ENCODE measurements around the gene SHISAL1.
"Not testable (repeated sequence)": the region's sequence is repeated elsewhere in the genome, so short reads cannot be mapped to it uniquely, and the experiment has no call there.

SHISAL1 gene

DNA sequence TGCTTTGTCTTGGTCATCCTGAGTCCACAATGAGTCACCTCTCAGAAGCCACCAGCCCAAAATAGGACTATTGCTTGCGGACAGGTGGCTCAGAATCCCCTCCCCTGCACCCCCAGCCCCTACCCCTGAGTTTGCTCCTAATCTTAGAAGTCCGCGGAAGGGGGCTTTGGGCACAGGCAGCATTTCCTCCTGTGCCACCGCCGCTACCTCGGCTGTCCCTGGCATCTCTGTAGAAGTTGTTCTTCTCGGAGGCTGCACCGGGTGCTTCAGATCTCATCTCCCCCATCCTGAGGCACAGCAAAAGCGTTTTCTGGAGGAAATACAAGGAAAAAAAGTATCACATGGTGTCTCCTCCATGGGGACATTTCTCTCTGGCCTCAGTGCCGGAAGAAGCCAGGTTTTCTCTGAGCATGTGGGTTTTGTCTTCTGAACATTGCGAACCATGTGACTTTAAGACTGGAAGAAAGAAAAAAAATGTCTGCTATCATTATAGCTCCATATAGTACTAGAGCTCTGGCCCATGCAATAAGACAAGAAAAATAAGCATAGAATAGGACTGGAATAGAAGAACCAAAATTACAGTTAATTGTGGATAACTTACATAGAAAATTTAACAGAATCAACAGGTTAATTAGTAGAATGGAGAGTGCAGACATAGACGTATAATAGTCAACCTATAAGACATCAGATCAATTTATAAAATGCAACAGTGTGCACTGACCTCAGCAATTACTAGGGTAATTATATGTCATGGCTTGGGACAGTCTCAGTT is 63.2 kb downstream of the SHISAL1 start:
- Mint-ChIP-seq H3K27me3 (peaks cover 57% of the 10 kb centered on the region), H3K27ac (ENCODE audit: low read depth) (no peak overlapping the region), H3K36me3 (ENCODE audit: insufficient read depth) (no peaks in the 10 kb centered on the region), H3K9me3 (peaks cover 5% of the 10 kb centered on the region), H3K4me1 (no peaks in the 10 kb centered on the region), H3K4me3 (no peak overlapping the region)
- ATAC-seq (replicated peaks; ENCODE audit: extremely low read depth, poor library complexity, severe bottlenecking) (no peak), DNase-seq (ENCODE audit: low spot score in 2 of 2) (no peak)

DNA sequence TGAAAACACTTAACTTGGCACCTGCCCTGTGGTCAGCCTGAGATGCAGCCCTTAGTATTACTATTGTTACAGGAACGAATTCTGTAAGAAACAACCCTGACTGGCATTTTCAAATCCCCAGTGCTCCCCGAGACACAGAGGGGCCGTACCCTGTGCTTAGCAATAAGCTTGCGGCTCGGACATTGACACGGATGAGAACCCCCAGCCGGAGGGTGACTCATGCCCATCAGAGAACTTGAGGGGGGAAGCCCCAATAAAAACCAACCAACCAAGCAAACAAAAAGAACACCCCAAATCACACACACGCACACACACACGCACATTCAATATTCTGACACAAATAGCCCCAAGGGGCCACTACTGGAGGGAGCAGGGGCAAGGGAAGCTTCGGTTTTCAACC is 63.8 kb downstream of the SHISAL1 start:
- ATAC-seq (replicated peaks; ENCODE audit: extremely low read depth, poor library complexity, severe bottlenecking) (no peak), DNase-seq (ENCODE audit: low spot score in 2 of 2) (no peak)
- Mint-ChIP-seq H3K4me3 (no peak overlapping the region), H3K27ac (ENCODE audit: low read depth) (no peak overlapping the region), H3K27me3 (peaks cover 63% of the 10 kb centered on the region), H3K36me3 (ENCODE audit: insufficient read depth) (no peaks in the 10 kb centered on the region), H3K4me1 (no peaks in the 10 kb centered on the region), H3K9me3 (peaks cover 5% of the 10 kb centered on the region)

GRCh38 chr22:44247923-44248892 is 64.5 kb downstream of the SHISAL1 start:
- peaks cover 5% of the 10 kb centered on the region for H3K9me3 Mint-ChIP-seq
- DNase-seq (ENCODE audit: low spot score in 2 of 2) (no peak), ATAC-seq (replicated peaks; ENCODE audit: extremely low read depth, poor library complexity, severe bottlenecking) (no peak)
- no peak overlapping the region for H3K27ac Mint-ChIP-seq (ENCODE audit: low read depth)
- peaks cover 70% of the 10 kb centered on the region for H3K27me3 Mint-ChIP-seq
- no peaks in the 10 kb centered on the region for H3K4me1 Mint-ChIP-seq
- H3K4me3 Mint-ChIP-seq, result no peak overlapping the region
- H3K36me3 Mint-ChIP-seq (ENCODE audit: insufficient read depth), result no peaks in the 10 kb centered on the region

- H3K27ac Mint-ChIP-seq (ENCODE audit: low read depth), result no peak overlapping the region
- H3K9me3 Mint-ChIP-seq, result peaks cover 5% of the 10 kb centered on the region
- H3K4me3 Mint-ChIP-seq, result no peak overlapping the region
- DNase-seq (ENCODE audit: low spot score in 2 of 2), result no peak
- no peaks in the 10 kb centered on the region for H3K4me1 Mint-ChIP-seq
- H3K27me3 Mint-ChIP-seq, result peaks cover 75% of the 10 kb centered on the region
- H3K36me3 Mint-ChIP-seq (ENCODE audit: insufficient read depth), result no peaks in the 10 kb centered on the region
- ATAC-seq (replicated peaks; ENCODE audit: extremely low read depth, poor library complexity, severe bottlenecking), result no peak
Measured at GRCh38 chr22:44247346-44247745, 65.4 kb downstream of the SHISAL1 start.

DNA sequence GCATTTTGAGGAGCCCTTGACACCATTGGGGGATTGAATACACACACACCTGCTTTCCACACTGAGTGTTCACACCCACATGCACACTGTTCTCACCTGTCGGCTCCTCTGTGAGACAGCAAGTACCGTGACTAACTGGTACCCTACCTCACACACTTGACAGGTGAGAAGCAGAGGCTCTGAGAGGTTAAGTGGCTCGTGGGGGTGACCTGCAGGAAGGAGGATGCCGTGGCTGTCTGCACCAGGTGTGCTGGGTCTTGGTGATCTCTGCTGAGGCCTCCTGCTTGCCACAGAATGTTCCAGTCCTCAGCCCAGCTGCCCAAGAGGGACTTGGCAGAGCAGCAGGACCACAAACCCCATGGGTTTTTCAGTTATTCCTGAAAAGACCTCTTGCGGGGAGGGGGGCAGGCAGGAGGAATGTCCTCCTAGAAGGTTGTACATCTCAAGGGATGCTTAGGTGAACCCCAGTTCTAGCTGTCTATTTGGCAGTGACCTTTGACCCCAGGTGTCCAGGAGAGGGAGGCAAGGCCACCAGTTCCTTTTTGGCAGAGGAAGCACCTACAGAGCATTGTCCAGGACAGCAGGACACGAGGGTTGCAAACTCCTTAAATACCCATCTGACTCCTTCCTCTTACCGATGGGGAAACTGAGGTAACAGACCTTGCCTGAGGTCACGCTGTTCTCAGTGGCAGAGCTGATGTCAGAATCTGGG is 66.0 kb downstream of the SHISAL1 start:
- H3K4me3 Mint-ChIP-seq, result no peak overlapping the region
- DNase-seq (ENCODE audit: low spot score in 2 of 2), result no peak
- peaks cover 5% of the 10 kb centered on the region for H3K9me3 Mint-ChIP-seq
- no peak for ATAC-seq (replicated peaks; ENCODE audit: extremely low read depth, poor library complexity, severe bottlenecking)
- peaks cover 81% of the 10 kb centered on the region for H3K27me3 Mint-ChIP-seq
- H3K36me3 Mint-ChIP-seq (ENCODE audit: insufficient read depth), result no peaks in the 10 kb centered on the region
- no peaks in the 10 kb centered on the region for H3K4me1 Mint-ChIP-seq
- no peak overlapping the region for H3K27ac Mint-ChIP-seq (ENCODE audit: low read depth)

DNA sequence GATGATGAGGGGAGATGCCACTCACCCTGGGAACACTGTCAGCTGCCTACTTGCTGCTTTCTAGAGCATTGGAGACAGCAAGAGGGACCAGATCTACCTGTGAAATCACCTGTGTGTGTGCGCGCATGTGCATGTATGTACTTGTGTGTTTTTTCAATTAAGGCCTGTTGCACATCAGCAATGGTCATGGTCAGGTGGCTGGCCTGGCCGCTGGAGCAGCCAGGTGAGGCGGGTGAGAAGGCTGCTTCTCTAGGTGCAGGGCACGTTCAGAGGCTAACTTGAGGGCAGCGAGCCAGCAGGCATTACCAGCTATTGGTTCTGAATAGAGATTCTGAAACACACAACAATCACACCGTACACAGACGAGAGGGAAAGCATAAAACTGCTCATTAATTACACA is 66.9 kb downstream of the SHISAL1 start:
- H3K27ac Mint-ChIP-seq (ENCODE audit: low read depth), result no peak overlapping the region
- no peak for ATAC-seq (replicated peaks; ENCODE audit: extremely low read depth, poor library complexity, severe bottlenecking)
- H3K4me1 Mint-ChIP-seq, result no peaks in the 10 kb centered on the region
- H3K36me3 Mint-ChIP-seq (ENCODE audit: insufficient read depth), result no peaks in the 10 kb centered on the region
- no peak overlapping the region for H3K4me3 Mint-ChIP-seq
- H3K27me3 Mint-ChIP-seq, result peaks cover 81% of the 10 kb centered on the region
- no peak for DNase-seq (ENCODE audit: low spot score in 2 of 2)
- peaks cover 5% of the 10 kb centered on the region for H3K9me3 Mint-ChIP-seq

GRCh38 chr22:44245438-44245837 is 67.3 kb downstream of the SHISAL1 start:
- DNase-seq (ENCODE audit: low spot score in 2 of 2) (no peak), ATAC-seq (replicated peaks; ENCODE audit: extremely low read depth, poor library complexity, severe bottlenecking) (no peak)
- Mint-ChIP-seq H3K9me3 (peaks cover 5% of the 10 kb centered on the region), H3K4me3 (no peak overlapping the region), H3K4me1 (no peaks in the 10 kb centered on the region), H3K27ac (ENCODE audit: low read depth) (no peak overlapping the region), H3K27me3 (peaks cover 81% of the 10 kb centered on the region), H3K36me3 (ENCODE audit: insufficient read depth) (no peaks in the 10 kb centered on the region)

GRCh38 chr22:44244265-44244822 is 68.4 kb downstream of the SHISAL1 start:
- DNase-seq (ENCODE audit: low spot score in 2 of 2), result no peak
- peaks cover 80% of the 10 kb centered on the region for H3K27me3 Mint-ChIP-seq
- no peaks in the 10 kb centered on the region for H3K4me1 Mint-ChIP-seq

GRCh38 chr22:44243761-44244160 is 69.0 kb downstream of the SHISAL1 start:
- Mint-ChIP-seq H3K9me3 (no peaks in the 10 kb centered on the region), H3K27me3 (peaks cover 75% of the 10 kb centered on the region), H3K36me3 (ENCODE audit: insufficient read depth) (no peaks in the 10 kb centered on the region), H3K27ac (ENCODE audit: low read depth) (no peak overlapping the region), H3K4me3 (no peak overlapping the region), H3K4me1 (no peaks in the 10 kb centered on the region)
- no peak for DNase-seq (ENCODE audit: low spot score in 2 of 2)
- ATAC-seq (replicated peaks; ENCODE audit: extremely low read depth, poor library complexity, severe bottlenecking), result no peak

More at GRCh38 chr22:44244265-44244822, 68.4 kb downstream of the SHISAL1 start:
- no peak overlapping the region for H3K27ac Mint-ChIP-seq (ENCODE audit: low read depth)
- H3K36me3 Mint-ChIP-seq (ENCODE audit: insufficient read depth), result no peaks in the 10 kb centered on the region
- ATAC-seq (replicated peaks; ENCODE audit: extremely low read depth, poor library complexity, severe bottlenecking), result no peak
- H3K4me3 Mint-ChIP-seq, result no peak overlapping the region
- H3K9me3 Mint-ChIP-seq, result no peaks in the 10 kb centered on the region

- no peaks in the 10 kb centered on the region for H3K36me3 Mint-ChIP-seq (ENCODE audit: insufficient read depth)
- DNase-seq (ENCODE audit: low spot score in 2 of 2), result no peak
- H3K4me3 Mint-ChIP-seq, result no peak overlapping the region
- peaks cover 68% of the 10 kb centered on the region for H3K27me3 Mint-ChIP-seq
- ATAC-seq (replicated peaks; ENCODE audit: extremely low read depth, poor library complexity, severe bottlenecking), result no peak
- H3K9me3 Mint-ChIP-seq, result no peaks in the 10 kb centered on the region
- H3K4me1 Mint-ChIP-seq, result no peaks in the 10 kb centered on the region
- no peak overlapping the region for H3K27ac Mint-ChIP-seq (ENCODE audit: low read depth)
Measured at GRCh38 chr22:44242946-44243724, 69.6 kb downstream of the SHISAL1 start.

DNA sequence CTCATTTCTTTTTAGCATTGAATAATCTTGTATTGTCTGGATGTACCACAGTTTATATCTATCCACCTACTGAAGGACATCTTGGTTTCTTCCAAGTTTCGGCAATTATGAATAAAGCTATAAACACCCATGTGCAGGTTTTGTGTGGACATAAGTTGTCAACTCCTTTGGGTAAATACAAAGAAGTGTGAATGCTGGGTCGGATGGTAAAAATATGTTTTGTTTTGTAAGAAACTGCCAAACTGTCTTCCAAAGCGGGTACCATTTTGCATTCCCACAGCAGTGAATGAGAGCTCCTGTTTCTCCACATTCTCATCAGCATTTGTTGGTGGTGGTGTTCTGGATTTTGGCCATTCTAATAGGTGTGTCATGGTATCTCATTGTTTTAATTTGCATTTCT is 71.6 kb downstream of the SHISAL1 start:
- not testable (repeated sequence) for H3K4me1 Mint-ChIP-seq; H3K9me3 Mint-ChIP-seq; H3K27ac Mint-ChIP-seq (ENCODE audit: low read depth); H3K4me3 Mint-ChIP-seq; ATAC-seq (replicated peaks; ENCODE audit: extremely low read depth, poor library complexity, severe bottlenecking); DNase-seq (ENCODE audit: low spot score in 2 of 2); H3K36me3 Mint-ChIP-seq (ENCODE audit: insufficient read depth)
- peaks cover 77% of the 10 kb centered on the region for H3K27me3 Mint-ChIP-seq

Data from central memory CD8-positive, alpha-beta T cell (primary cell).